KMS-11 (cell line): ENCODE measurements around the gene CCDC158.

Source experiments
- H2AFZ ChIP-seq: fragments of 200-600 bp; sonication (generic); 2 replicates; pipeline ENCODE4 v1.6.1; 2016; ENCODE audit warnings: antibody characterized with exemption, mixed run types, low read depth
- H3K27ac ChIP-seq: fragments of 200-600 bp; sonication (generic); 2 replicates; pipeline ENCODE4 v1.6.1; 2016; ENCODE audit warnings: mild to moderate bottlenecking, mixed run types
- H3K27me3 ChIP-seq: fragments of 200-600 bp; sonication (generic); 2 replicates; pipeline ENCODE4 v1.6.1; 2017; ENCODE audit warnings: mild to moderate bottlenecking, low read depth, mixed run types, moderate library complexity; ENCODE audit not compliant: insufficient read depth
- H3K36me3 ChIP-seq: fragments of 200-600 bp; sonication (generic); 2 replicates; pipeline ENCODE4 v1.6.1; 2017; ENCODE audit warnings: mild to moderate bottlenecking, mixed run types; ENCODE audit not compliant: insufficient read depth
- H3K4me1 ChIP-seq: fragments of 200-600 bp; sonication (generic); 2 replicates; pipeline ENCODE4 v1.6.1; 2016; ENCODE audit warnings: mild to moderate bottlenecking, low read depth, mixed run types; ENCODE audit not compliant: poor library complexity, severe bottlenecking
- H3K4me2 ChIP-seq: fragments of 200-600 bp; sonication (generic); 2 replicates; pipeline ENCODE4 v1.7.0; 2016; ENCODE audit warnings: mild to moderate bottlenecking, mixed run types
- H3K4me3 ChIP-seq: fragments of 200-600 bp; sonication (generic); IDR thresholded peaks from 2 replicates; pipeline ENCODE4 v1.6.1; 2017; ENCODE audit warnings: low read depth, low read length, mixed read lengths; ENCODE audit not compliant: insufficient read depth
- H3K79me2 ChIP-seq: fragments of 200-600 bp; sonication (generic); 2 replicates; pipeline ENCODE4 v1.6.1; 2016; ENCODE audit warnings: low read depth, mixed run types; ENCODE audit not compliant: insufficient read depth
- H3K9ac ChIP-seq: fragments of 200-600 bp; sonication (generic); 2 replicates; pipeline ENCODE4 v1.6.1; 2016; ENCODE audit warnings: mild to moderate bottlenecking, mixed run types
- H4K20me1 ChIP-seq: fragments of 200-600 bp; sonication (generic); 2 replicates; pipeline ENCODE4 v1.6.1; 2016; ENCODE audit warnings: mild to moderate bottlenecking, mixed run types; ENCODE audit not compliant: insufficient read depth
- CTCF ChIP-seq: fragments of 200-600 bp; sonication (generic); conservative IDR thresholded peaks from 2 replicates; pipeline ENCODE4 v1.6.1; 2017; ENCODE audit warnings: low read depth, mild to moderate bottlenecking, antibody characterized with exemption, low read length, moderate library complexity, mixed read lengths

CCDC158 gene

GRCh38 chr4:76447393-76447851 is 26.5 kb upstream of the CCDC158 start:
- TF ChIP-seq CTCF = no peak
- Histone ChIP-seq H3K27me3 (no peaks in the 10 kb centered on the region), H3K9ac (no peak overlapping the region), H3K4me3 (no peak overlapping the region), H3K4me1 (peaks cover 56% of the 10 kb centered on the region), H3K4me2 (no peak overlapping the region), H3K27ac (no peak overlapping the region), H4K20me1 (no peaks in the 10 kb centered on the region), H3K36me3 (no peaks in the 10 kb centered on the region), H3K79me2 (no peaks in the 10 kb centered on the region), H2AFZ (no peak overlapping the region)

GRCh38 chr4:76445911-76446310 is 25.0 kb upstream of the CCDC158 start:
- Histone ChIP-seq H4K20me1 (no peaks in the 10 kb centered on the region), H3K79me2 (no peaks in the 10 kb centered on the region), H3K9ac (no peak overlapping the region), H3K4me1 (peaks cover 41% of the 10 kb centered on the region), H3K27me3 (no peaks in the 10 kb centered on the region), H2AFZ (no peak overlapping the region), H3K36me3 (no peaks in the 10 kb centered on the region), H3K27ac (no peak overlapping the region), H3K4me3 (no peak overlapping the region), H3K4me2 (no peak overlapping the region)
- TF ChIP-seq CTCF = no peak

GRCh38 chr4:76443376-76443775 is 22.4 kb upstream of the CCDC158 start:
- H4K20me1 ChIP-seq = no peaks in the 10 kb centered on the region
- H2AFZ ChIP-seq = no peak overlapping the region
- H3K27me3 ChIP-seq = no peaks in the 10 kb centered on the region
- H3K4me3 ChIP-seq = no peak overlapping the region
- no peaks in the 10 kb centered on the region for H3K79me2 ChIP-seq
- no peak overlapping the region for H3K4me2 ChIP-seq
- no peak overlapping the region for H3K9ac ChIP-seq
- no peak for TF ChIP-seq CTCF
- H3K36me3 ChIP-seq = no peaks in the 10 kb centered on the region
- H3K4me1 ChIP-seq = peaks cover 15% of the 10 kb centered on the region
- no peak overlapping the region for H3K27ac ChIP-seq

GRCh38 chr4:76442807-76443206 is 21.9 kb upstream of the CCDC158 start:
- H3K27ac ChIP-seq = no peak overlapping the region
- no peaks in the 10 kb centered on the region for H3K27me3 ChIP-seq

More at GRCh38 chr4:76442807-76443206, 21.9 kb upstream of the CCDC158 start:
- H3K4me3 ChIP-seq = no peak overlapping the region
- peaks cover 10% of the 10 kb centered on the region for H3K4me1 ChIP-seq
- no peak for TF ChIP-seq CTCF
- H3K36me3 ChIP-seq = no peaks in the 10 kb centered on the region
- H2AFZ ChIP-seq = no peak overlapping the region
- H4K20me1 ChIP-seq = no peaks in the 10 kb centered on the region
- H3K9ac ChIP-seq = no peak overlapping the region
- H3K79me2 ChIP-seq = no peaks in the 10 kb centered on the region
- H3K4me2 ChIP-seq = no peak overlapping the region
